ENCODE results near the gene PTPRG.

DNA sequence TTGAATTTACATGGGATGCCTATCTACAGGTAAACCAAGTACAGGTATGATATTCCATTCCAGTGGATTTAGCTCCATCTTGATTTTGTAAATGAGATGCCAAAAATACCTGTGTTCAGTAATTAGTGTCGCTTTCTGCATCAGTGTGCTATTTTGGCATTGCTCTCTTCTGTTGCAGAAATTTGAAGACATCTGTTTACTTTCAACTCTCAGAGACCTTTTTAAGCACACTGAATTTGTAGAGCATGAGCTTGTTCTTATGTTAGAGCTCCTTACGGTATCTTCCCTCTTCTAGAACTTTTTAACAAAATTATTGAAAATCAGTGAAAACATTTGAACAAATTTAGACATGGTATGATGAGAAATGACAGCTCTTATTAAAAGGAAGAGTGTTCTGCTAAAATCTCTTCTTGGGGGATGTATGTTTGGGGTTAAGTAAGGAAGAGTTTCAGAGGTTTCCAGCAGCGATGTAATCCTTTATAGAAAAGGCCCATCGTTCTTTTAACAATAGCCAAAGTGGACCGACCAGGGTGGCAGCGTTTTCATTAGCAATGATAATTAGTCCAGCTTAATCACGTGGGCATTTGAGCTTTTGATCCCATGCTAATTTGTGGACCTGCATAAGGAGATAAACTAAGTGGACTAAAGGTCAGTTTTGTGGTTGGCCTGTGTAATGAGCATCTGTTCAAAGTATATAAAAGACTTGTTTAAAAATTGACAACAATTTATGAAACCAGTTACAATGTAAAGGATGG, 385.4 kb downstream of the PTPRG start:
- TF ChIP-seq, protein P1, sequence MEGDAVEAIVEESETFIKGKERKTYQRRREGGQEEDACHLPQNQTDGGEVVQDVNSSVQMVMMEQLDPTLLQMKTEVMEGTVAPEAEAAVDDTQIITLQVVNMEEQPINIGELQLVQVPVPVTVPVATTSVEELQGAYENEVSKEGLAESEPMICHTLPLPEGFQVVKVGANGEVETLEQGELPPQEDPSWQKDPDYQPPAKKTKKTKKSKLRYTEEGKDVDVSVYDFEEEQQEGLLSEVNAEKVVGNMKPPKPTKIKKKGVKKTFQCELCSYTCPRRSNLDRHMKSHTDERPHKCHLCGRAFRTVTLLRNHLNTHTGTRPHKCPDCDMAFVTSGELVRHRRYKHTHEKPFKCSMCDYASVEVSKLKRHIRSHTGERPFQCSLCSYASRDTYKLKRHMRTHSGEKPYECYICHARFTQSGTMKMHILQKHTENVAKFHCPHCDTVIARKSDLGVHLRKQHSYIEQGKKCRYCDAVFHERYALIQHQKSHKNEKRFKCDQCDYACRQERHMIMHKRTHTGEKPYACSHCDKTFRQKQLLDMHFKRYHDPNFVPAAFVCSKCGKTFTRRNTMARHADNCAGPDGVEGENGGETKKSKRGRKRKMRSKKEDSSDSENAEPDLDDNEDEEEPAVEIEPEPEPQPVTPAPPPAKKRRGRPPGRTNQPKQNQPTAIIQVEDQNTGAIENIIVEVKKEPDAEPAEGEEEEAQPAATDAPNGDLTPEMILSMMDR (conservative IDR thresholded peaks at IDR 0.05; ENCODE audit: low read depth in 2 of 2), result no peak
- TF ChIP-seq EZH2 (IDR thresholded peaks at IDR 0.05; ENCODE audit: low read depth, unreplicated experiment) (no peak), JUNB (IDR thresholded peaks at IDR 0.05; ENCODE audit: unreplicated experiment) (no peak), POLR2AphosphoS5 (IDR thresholded peaks at IDR 0.05; ENCODE audit: low read depth) (no peak), EZH2phosphoT487 (IDR thresholded peaks at IDR 0.05; ENCODE audit: unreplicated experiment) (no peak)
- TF ChIP-seq, protein P2, sequence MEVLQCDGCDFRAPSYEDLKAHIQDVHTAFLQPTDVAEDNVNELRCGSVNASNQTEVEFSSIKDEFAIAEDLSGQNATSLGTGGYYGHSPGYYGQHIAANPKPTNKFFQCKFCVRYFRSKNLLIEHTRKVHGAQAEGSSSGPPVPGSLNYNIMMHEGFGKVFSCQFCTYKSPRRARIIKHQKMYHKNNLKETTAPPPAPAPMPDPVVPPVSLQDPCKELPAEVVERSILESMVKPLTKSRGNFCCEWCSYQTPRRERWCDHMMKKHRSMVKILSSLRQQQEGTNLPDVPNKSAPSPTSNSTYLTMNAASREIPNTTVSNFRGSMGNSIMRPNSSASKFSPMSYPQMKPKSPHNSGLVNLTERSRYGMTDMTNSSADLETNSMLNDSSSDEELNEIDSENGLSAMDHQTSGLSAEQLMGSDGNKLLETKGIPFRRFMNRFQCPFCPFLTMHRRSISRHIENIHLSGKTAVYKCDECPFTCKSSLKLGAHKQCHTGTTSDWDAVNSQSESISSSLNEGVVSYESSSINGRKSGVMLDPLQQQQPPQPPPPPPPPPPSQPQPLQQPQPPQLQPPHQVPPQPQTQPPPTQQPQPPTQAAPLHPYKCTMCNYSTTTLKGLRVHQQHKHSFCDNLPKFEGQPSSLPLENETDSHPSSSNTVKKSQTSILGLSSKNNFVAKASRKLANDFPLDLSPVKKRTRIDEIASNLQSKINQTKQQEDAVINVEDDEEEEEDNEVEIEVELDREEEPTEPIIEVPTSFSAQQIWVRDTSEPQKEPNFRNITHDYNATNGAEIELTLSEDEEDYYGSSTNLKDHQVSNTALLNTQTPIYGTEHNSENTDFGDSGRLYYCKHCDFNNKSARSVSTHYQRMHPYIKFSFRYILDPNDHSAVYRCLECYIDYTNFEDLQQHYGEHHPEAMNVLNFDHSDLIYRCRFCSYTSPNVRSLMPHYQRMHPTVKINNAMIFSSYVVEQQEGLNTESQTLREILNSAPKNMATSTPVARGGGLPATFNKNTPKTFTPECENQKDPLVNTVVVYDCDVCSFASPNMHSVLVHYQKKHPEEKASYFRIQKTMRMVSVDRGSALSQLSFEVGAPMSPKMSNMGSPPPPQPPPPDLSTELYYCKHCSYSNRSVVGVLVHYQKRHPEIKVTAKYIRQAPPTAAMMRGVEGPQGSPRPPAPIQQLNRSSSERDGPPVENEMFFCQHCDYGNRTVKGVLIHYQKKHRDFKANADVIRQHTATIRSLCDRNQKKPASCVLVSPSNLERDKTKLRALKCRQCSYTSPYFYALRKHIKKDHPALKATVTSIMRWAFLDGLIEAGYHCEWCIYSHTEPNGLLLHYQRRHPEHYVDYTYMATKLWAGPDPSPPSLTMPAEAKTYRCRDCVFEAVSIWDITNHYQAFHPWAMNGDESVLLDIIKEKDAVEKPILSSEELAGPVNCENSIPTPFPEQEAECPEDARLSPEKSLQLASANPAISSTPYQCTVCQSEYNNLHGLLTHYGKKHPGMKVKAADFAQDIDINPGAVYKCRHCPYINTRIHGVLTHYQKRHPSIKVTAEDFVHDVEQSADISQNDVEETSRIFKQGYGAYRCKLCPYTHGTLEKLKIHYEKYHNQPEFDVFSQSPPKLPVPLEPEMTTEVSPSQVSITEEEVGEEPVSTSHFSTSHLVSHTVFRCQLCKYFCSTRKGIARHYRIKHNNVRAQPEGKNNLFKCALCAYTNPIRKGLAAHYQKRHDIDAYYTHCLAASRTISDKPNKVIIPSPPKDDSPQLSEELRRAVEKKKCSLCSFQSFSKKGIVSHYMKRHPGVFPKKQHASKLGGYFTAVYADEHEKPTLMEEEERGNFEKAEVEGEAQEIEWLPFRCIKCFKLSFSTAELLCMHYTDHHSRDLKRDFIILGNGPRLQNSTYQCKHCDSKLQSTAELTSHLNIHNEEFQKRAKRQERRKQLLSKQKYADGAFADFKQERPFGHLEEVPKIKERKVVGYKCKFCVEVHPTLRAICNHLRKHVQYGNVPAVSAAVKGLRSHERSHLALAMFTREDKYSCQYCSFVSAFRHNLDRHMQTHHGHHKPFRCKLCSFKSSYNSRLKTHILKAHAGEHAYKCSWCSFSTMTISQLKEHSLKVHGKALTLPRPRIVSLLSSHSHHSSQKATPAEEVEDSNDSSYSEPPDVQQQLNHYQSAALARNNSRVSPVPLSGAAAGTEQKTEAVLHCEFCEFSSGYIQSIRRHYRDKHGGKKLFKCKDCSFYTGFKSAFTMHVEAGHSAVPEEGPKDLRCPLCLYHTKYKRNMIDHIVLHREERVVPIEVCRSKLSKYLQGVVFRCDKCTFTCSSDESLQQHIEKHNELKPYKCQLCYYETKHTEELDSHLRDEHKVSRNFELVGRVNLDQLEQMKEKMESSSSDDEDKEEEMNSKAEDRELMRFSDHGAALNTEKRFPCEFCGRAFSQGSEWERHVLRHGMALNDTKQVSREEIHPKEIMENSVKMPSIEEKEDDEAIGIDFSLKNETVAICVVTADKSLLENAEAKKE (CRISPR knock-in tag; IDR thresholded peaks at IDR 0.05), result no peak

Data from GM23338 (cell line).